GM19328 (cell line): ENCODE data around the gene C2orf69.
"Not testable (repeated sequence)": the region's sequence is repeated elsewhere in the genome, so short reads cannot be mapped to it uniquely, and the experiment has no call there.

ENCODE experiments used
- ATAC-seq: cut with Tn5 transposase; IDR thresholded peaks from one replicate; pipeline ENCODE4 v1.9.1; 2021; ENCODE audit warnings: mild to moderate bottlenecking, moderate library complexity; ENCODE audit not compliant: unreplicated experiment

Gene C2orf69

GRCh38 chr2:199911052-199911876 is at the start of gene C2orf69:
C2orf69 (plus strand) TSS chr2:199911293; CDS start chr2:199911439, 146 bp downstream.
- peak; percentile 86 for ATAC-seq

GRCh38 chr2:199862788-199863187 is 48.3 kb upstream of the C2orf69 start:
- no peak for ATAC-seq

GRCh38 chr2:199865905-199866304 is 45.2 kb upstream of the C2orf69 start:
- no peak for ATAC-seq

- no peak for ATAC-seq
Observed at GRCh38 chr2:199868431-199869226, 42.5 kb upstream of the C2orf69 start.

- no peak for ATAC-seq
Observed at GRCh38 chr2:199869227-199869541, 41.9 kb upstream of the C2orf69 start.

- ATAC-seq, result no peak
Observed at GRCh38 chr2:199869653-199870052, 41.4 kb upstream of the C2orf69 start.

GRCh38 chr2:199870581-199870980 is 40.5 kb upstream of the C2orf69 start:
- ATAC-seq, result no peak

GRCh38 chr2:199874209-199874608 is 36.9 kb upstream of the C2orf69 start:
- ATAC-seq, result no peak

- no peak for ATAC-seq
Observed at GRCh38 chr2:199875400-199875799, 35.7 kb upstream of the C2orf69 start.

GRCh38 chr2:199882667-199883066 is 28.4 kb upstream of the C2orf69 start:
- ATAC-seq, result no peak

- ATAC-seq, result no peak
Observed at GRCh38 chr2:199883474-199884212, 27.4 kb upstream of the C2orf69 start.

GRCh38 chr2:199895406-199895805 is 15.7 kb upstream of the C2orf69 start:
- no peak for ATAC-seq

GRCh38 chr2:199896617-199897016 is 14.5 kb upstream of the C2orf69 start:
- no peak for ATAC-seq

GRCh38 chr2:199901942-199902341 is 9.2 kb upstream of the C2orf69 start:
- no peak for ATAC-seq

GRCh38 chr2:199902486-199903110 is 8.5 kb upstream of the C2orf69 start:
- no peak for ATAC-seq

- ATAC-seq, result no peak
Observed at GRCh38 chr2:199903111-199903510, 8.0 kb upstream of the C2orf69 start.

- no peak for ATAC-seq
Observed at GRCh38 chr2:199907008-199907714, 3.9 kb upstream of the C2orf69 start.

- no peak for ATAC-seq
Observed at GRCh38 chr2:199910338-199911051, 598 bp upstream of the C2orf69 start.

- no peak for ATAC-seq
Observed at GRCh38 chr2:199911877-199912161, 726 bp downstream of the C2orf69 start.

GRCh38 chr2:199912553-199913114 is 1.5 kb downstream of the C2orf69 start:
- not testable (repeated sequence) for ATAC-seq
